A549 (cell line): ENCODE results near the gene ATP10B. TPM values are rescaled to one million over a fixed set of nuclear protein-coding genes. Genes with fewer than 3 reads are reported as not detected.

ENCODE experiments used
- ATAC-seq, 2 experiments: fragments of 200-7000 bp in 1 of 2; fragments of >200 bp in 1 of 2; cut with Nextera tagmentation in 1 of 2; cut with Tn5 transposase in 1 of 2; 3 replicates each; pipeline versions ENCODE4 v1.8.0 to v1.9.1; 2018 to 2020; ENCODE audit warnings: mild to moderate bottlenecking in 1 of 2, moderate library complexity in 1 of 2
- CTCF ChIA-PET: fragments of 300-600 bp; sonication (Branson Sonifier 250); formaldehyde crosslinking; extraction: SDS; loops from one replicate; lab custom pipeline; 2021; ENCODE audit warnings: antibody characterized with exemption, inconsistent platforms; lab: Yijun Ruan, JAX
- POLR2A ChIA-PET: fragments of 350-600 bp; formaldehyde crosslinking; extraction: SDS; loops from one replicate; lab custom pipeline; 2021; ENCODE audit warnings: antibody characterized with exemption, inconsistent platforms; lab: Yijun Ruan, JAX
- DNase-seq, 2 experiments: peaks; one replicate each; pipeline versions ENCODE4 v3.0.0 to v3.0.0-alpha.2; 2011 to 2016; ENCODE audit warnings: low read depth in 1 of 2, low spot score in 1 of 2
- FAIRE-seq: peaks from 2 replicates; lab custom pipeline; 2011; peaks lifted over from hg19 to GRCh38; lab: Jason Lieb, UNC
- H3K27ac ChIP-seq, 2 experiments: fragments of >200 bp; sonication (Bioruptor Twin); formaldehyde crosslinking; 3 replicates each; pipeline ENCODE4 v1.5.1; 2016 to 2017
- H3K4me1 ChIP-seq: fragments of >200 bp; sonication (Bioruptor Twin); formaldehyde crosslinking; 3 replicates; pipeline ENCODE4 v1.6.1; 2016
- H3K4me2 ChIP-seq: fragments of >200 bp; sonication (Bioruptor Twin); formaldehyde crosslinking; 3 replicates; pipeline ENCODE4 v1.6.1; 2016
- H3K4me3 ChIP-seq: fragments of >200 bp; sonication (Bioruptor Twin); formaldehyde crosslinking; 3 replicates; pipeline ENCODE4 v1.5.1; 2016
- H3K9me3 ChIP-seq: fragments of >200 bp; sonication (Bioruptor Twin); formaldehyde crosslinking; 3 replicates; pipeline ENCODE4 v1.6.1; 2016
- EHMT2 ChIP-seq: fragments of 200-600 bp; sonication (generic); IDR thresholded peaks from 2 replicates; pipeline ENCODE4 v1.6.1; 2016; ENCODE audit warnings: antibody characterized with exemption, low read depth, mild to moderate bottlenecking, moderate library complexity
- FOSL2 ChIP-seq, 2 experiments: fragments of 450-650 bp in 1 of 2; fragments of >200 bp in 1 of 2; sonication (Bioruptor Twin) in 1 of 2; formaldehyde crosslinking; IDR thresholded peaks; 2 replicates each; pipeline versions ENCODE4 v1.5.0 to v1.6.1; 2016 to 2020; ENCODE audit warnings: mild to moderate bottlenecking in 1 of 2, moderate library complexity in 1 of 2
- GATA3 ChIP-seq: IDR thresholded peaks from 2 replicates; pipeline ENCODE4 v1.6.1; 2012; ENCODE audit warnings: borderline replicate concordance
- HDAC2 ChIP-seq: fragments of 200-600 bp; sonication (generic); IDR thresholded peaks from 2 replicates; pipeline ENCODE4 v1.6.1; 2016
- HOXA7 ChIP-seq: fragments of 250-450 bp; sonication (Bioruptor Pico); IDR thresholded peaks from 2 replicates; pipeline ENCODE4 v1.5.0; 2020; ENCODE audit warnings: mild to moderate bottlenecking, moderate library complexity
- JUN ChIP-seq, 2 experiments: fragments of >200 bp; sonication (Bioruptor Twin); formaldehyde crosslinking; IDR thresholded peaks; 2 replicates in 1 of 2; 3 replicates in 1 of 2; pipeline ENCODE4 v1.6.1; 2016 to 2017
- MAFK ChIP-seq: fragments of 450-650 bp; IDR thresholded peaks from 2 replicates; pipeline ENCODE4 v1.6.1; 2014; ENCODE audit not compliant: partially characterized antibody
- MAZ ChIP-seq: fragments of 150-350 bp; IDR thresholded peaks from 2 replicates; pipeline ENCODE4 v1.6.1; 2014; ENCODE audit warnings: antibody characterized with exemption, low read depth, low read length, borderline replicate concordance
- NFE2L2 ChIP-seq: fragments of 150-350 bp; conservative IDR thresholded peaks from 2 replicates; pipeline ENCODE4 v1.6.1; 2014; ENCODE audit warnings: low read length
- RNF2 ChIP-seq: fragments of 200-600 bp; sonication (generic); IDR thresholded peaks from 2 replicates; pipeline ENCODE4 v1.6.1; 2016; ENCODE audit warnings: low read depth, mild to moderate bottlenecking, antibody characterized with exemption, moderate library complexity, borderline replicate concordance
- SMC3 ChIP-seq: fragments of >200 bp; sonication (Bioruptor Twin); formaldehyde crosslinking; IDR thresholded peaks from 3 replicates; pipeline ENCODE4 v1.6.1; 2018; ENCODE audit warnings: inconsistent platforms
- TFCP2L1 ChIP-seq: fragments of 250-450 bp; sonication (Bioruptor Pico); IDR thresholded peaks from 2 replicates; pipeline ENCODE4 v1.5.0; 2021; ENCODE audit warnings: mild to moderate bottlenecking
- WGBS: methylation state at CpG from one replicate; pipeline ENCODE4 v1.1.6; 2017; ENCODE audit errors: missing lambda C conversion rate; 5-methylcytosine and 5-hydroxymethylcytosine counted together
- polyA minus RNA-seq: library from RNA; depleted of rRNA, polyadenylated mRNA; stranded (reverse); fragments of >200 nt; gene quantifications from 2 replicates; pipeline ENCODE4 v1.2.3, GENCODE V29; 2011; rRNA and poly(A)+ RNA removed
- polyA plus RNA-seq, 4 experiments: library from polyadenylated mRNA; depleted of rRNA in 3 of 4; stranded (reverse); fragments of >200 nt; fragmentation: RNase III in 1 of 4; extraction: RNeasy Plus Mini Kit Qiagen cat#74134 plus additional on column Dnase treatment in 1 of 4; gene quantifications; 2 replicates in 3 of 4; 3 replicates in 1 of 4; pipeline ENCODE4 v1.2.3, GENCODE V29; 2011 to 2017
- TF ChIP-seq, protein P1 (sequence below): fragments of >200 bp; sonication (Bioruptor Twin); formaldehyde crosslinking; IDR thresholded peaks from 3 replicates; pipeline ENCODE4 v1.6.1; 2016
- TF ChIP-seq, protein P2 (sequence below): IDR thresholded peaks from 2 replicates; pipeline ENCODE4 v1.6.1; 2012; ENCODE audit warnings: low read depth, borderline replicate concordance
- TF ChIP-seq, protein P3 (sequence below): IDR thresholded peaks from 2 replicates; pipeline ENCODE4 v1.6.1; 2012
- TF ChIP-seq, protein P4 (sequence below): fragments of 150-350 bp; IDR thresholded peaks from 2 replicates; pipeline ENCODE4 v1.6.1; 2014; ENCODE audit warnings: low read depth, mild to moderate bottlenecking, low read length
- TF ChIP-seq, protein P5 (sequence below): fragments of 250-450 bp; sonication (Bioruptor Pico); IDR thresholded peaks from 2 replicates; pipeline ENCODE4 v1.5.0; 2021; ENCODE audit warnings: mild to moderate bottlenecking, moderate library complexity, borderline replicate concordance

ATP10B gene, protein sequence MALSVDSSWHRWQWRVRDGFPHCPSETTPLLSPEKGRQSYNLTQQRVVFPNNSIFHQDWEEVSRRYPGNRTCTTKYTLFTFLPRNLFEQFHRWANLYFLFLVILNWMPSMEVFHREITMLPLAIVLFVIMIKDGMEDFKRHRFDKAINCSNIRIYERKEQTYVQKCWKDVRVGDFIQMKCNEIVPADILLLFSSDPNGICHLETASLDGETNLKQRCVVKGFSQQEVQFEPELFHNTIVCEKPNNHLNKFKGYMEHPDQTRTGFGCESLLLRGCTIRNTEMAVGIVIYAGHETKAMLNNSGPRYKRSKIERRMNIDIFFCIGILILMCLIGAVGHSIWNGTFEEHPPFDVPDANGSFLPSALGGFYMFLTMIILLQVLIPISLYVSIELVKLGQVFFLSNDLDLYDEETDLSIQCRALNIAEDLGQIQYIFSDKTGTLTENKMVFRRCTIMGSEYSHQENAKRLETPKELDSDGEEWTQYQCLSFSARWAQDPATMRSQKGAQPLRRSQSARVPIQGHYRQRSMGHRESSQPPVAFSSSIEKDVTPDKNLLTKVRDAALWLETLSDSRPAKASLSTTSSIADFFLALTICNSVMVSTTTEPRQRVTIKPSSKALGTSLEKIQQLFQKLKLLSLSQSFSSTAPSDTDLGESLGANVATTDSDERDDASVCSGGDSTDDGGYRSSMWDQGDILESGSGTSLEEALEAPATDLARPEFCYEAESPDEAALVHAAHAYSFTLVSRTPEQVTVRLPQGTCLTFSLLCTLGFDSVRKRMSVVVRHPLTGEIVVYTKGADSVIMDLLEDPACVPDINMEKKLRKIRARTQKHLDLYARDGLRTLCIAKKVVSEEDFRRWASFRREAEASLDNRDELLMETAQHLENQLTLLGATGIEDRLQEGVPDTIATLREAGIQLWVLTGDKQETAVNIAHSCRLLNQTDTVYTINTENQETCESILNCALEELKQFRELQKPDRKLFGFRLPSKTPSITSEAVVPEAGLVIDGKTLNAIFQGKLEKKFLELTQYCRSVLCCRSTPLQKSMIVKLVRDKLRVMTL (N-terminal part only)
- polyA plus RNA-seq (2011; rRNA removed) (not detected in 2 replicates), polyA plus RNA-seq (2017; fragmentation: RNase III; extraction: RNeasy Plus Mini Kit Qiagen cat#74134 plus additional on column Dnase treatment) (not detected in 3 replicates), polyA minus RNA-seq (0.05 TPM in 1 of 2 replicates, not detected in the other)
- polyA plus RNA-seq (2012; cell fraction: cytosol; rRNA removed): not detected in 2 replicates
- not detected in 2 replicates for polyA plus RNA-seq (2012; cell fraction: nucleus; rRNA removed)

DNA sequence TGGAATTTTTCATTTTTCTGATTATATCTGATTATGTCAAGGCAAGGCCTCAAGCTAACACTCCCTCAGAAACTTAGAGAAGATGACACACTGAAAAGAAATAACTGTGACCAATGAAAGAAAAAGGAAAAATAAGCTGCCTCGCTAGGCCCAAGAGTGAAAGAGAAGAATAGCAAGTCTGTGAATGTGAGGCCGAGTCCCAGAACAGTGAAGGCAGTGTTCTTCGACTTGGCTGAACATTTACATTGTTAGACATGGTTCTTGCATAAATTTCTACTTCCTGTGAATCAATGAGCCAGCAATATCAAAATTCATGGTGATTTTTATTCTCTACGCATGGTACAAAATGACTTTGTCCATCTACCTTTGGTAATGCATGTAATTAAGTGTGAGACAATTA, at the start of gene ATP10B:
TSS of gene ATP10B (minus strand) at position 163 of the 400 bp plus-strand sequence. CDS start 164,137 bp downstream, outside the sequence.
- POLR2A ChIA-PET: no interaction called here
- no peak within 1 kb of the TSS for H3K4me3 ChIP-seq
- DNase-seq: no peak
- H3K9me3 ChIP-seq: no peaks in the 10 kb centered on the region
- 22% methylated on average over 4 of the region's 4 CpGs for WGBS
- ATAC-seq: no peak
- CTCF ChIA-PET: no interaction called here
- H3K4me1 ChIP-seq: no peaks in the 10 kb centered on the region
- no peak for FAIRE-seq
- TF ChIP-seq EHMT2 (no peak), FOSL2 (IDR thresholded peaks at IDR 0.05) (no peak), FOSL2 (CRISPR knock-in tag; IDR thresholded peaks at IDR 0.05) (no peak), GATA3 (no peak), MAZ (no peak), NFE2L2 (no peak)
- TF ChIP-seq, protein P1, sequence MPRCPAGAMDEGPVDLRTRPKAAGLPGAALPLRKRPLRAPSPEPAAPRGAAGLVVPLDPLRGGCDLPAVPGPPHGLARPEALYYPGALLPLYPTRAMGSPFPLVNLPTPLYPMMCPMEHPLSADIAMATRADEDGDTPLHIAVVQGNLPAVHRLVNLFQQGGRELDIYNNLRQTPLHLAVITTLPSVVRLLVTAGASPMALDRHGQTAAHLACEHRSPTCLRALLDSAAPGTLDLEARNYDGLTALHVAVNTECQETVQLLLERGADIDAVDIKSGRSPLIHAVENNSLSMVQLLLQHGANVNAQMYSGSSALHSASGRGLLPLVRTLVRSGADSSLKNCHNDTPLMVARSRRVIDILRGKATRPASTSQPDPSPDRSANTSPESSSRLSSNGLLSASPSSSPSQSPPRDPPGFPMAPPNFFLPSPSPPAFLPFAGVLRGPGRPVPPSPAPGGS: no peak
- TF ChIP-seq, protein P2, sequence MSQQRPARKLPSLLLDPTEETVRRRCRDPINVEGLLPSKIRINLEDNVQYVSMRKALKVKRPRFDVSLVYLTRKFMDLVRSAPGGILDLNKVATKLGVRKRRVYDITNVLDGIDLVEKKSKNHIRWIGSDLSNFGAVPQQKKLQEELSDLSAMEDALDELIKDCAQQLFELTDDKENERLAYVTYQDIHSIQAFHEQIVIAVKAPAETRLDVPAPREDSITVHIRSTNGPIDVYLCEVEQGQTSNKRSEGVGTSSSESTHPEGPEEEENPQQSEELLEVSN: no peak
- TF ChIP-seq, protein P3, sequence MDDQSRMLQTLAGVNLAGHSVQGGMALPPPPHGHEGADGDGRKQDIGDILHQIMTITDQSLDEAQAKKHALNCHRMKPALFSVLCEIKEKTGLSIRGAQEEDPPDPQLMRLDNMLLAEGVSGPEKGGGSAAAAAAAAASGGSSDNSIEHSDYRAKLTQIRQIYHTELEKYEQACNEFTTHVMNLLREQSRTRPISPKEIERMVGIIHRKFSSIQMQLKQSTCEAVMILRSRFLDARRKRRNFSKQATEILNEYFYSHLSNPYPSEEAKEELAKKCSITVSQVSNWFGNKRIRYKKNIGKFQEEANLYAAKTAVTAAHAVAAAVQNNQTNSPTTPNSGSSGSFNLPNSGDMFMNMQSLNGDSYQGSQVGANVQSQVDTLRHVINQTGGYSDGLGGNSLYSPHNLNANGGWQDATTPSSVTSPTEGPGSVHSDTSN: no peak
- H3K27ac ChIP-seq: no peak within 1 kb of the TSS
- no peak within 1 kb of the TSS for H3K4me2 ChIP-seq

DNA sequence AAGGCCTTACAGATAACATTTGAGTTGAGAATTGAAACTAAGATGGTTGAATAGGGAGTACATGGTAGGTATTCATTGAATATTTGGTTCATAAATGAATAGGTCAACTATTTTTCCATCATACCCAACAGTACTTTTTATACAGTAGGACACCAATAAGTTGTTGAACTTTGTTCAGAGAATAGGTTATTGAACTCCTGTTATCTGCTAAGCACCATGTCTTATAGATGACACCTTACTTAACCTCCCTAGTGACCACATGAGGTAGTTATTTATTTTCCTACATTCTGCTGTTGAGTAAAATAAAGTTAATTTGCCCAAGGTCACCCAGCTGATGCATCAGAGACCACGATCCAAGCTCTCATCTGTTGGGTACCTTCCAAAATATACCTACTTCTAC, 49.6 kb upstream of the ATP10B start:
- CTCF ChIA-PET: no interaction called here
- no peaks in the 10 kb centered on the region for H3K4me1 ChIP-seq
- no peak for DNase-seq
- no peaks in the 10 kb centered on the region for H3K9me3 ChIP-seq
- FAIRE-seq: no peak
- no peak for ATAC-seq
- 0% methylated on average over 1 of the region's 1 CpG for WGBS
- H3K4me2 ChIP-seq: no peak overlapping the region
- H3K27ac ChIP-seq: no peak overlapping the region
- POLR2A ChIA-PET: no interaction called here
- TF ChIP-seq TFCP2L1 (CRISPR knock-in tag): no peak
- TF ChIP-seq, protein P4, sequence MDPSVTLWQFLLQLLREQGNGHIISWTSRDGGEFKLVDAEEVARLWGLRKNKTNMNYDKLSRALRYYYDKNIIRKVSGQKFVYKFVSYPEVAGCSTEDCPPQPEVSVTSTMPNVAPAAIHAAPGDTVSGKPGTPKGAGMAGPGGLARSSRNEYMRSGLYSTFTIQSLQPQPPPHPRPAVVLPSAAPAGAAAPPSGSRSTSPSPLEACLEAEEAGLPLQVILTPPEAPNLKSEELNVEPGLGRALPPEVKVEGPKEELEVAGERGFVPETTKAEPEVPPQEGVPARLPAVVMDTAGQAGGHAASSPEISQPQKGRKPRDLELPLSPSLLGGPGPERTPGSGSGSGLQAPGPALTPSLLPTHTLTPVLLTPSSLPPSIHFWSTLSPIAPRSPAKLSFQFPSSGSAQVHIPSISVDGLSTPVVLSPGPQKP: no peak
- TF ChIP-seq RNF2: no peak
- TF ChIP-seq, protein P2: no peak
- TF ChIP-seq, protein P5, sequence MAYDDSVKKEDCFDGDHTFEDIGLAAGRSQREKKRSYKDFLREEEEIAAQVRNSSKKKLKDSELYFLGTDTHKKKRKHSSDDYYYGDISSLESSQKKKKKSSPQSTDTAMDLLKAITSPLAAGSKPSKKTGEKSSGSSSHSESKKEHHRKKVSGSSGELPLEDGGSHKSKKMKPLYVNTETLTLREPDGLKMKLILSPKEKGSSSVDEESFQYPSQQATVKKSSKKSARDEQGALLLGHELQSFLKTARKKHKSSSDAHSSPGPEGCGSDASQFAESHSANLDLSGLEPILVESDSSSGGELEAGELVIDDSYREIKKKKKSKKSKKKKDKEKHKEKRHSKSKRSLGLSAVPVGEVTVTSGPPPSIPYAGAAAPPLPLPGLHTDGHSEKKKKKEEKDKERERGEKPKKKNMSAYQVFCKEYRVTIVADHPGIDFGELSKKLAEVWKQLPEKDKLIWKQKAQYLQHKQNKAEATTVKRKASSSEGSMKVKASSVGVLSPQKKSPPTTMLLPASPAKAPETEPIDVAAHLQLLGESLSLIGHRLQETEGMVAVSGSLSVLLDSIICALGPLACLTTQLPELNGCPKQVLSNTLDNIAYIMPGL (CRISPR knock-in tag): no peak
- no peak for TF ChIP-seq JUN (IDR thresholded peaks at IDR 0.05)
- no peak for TF ChIP-seq HDAC2
- no peak for TF ChIP-seq SMC3
- no peak for TF ChIP-seq MAFK
- no peak for TF ChIP-seq HOXA7 (CRISPR knock-in tag)
- TF ChIP-seq, protein P3: no peak
- H3K4me3 ChIP-seq: no peak overlapping the region
